HG03139 (cell line): ENCODE data around the gene DNAJC11.
A peak's percentile ranks its signal among the peaks of the same experiment; 100 is the strongest.
"Not testable (repeated sequence)": the region's sequence is repeated elsewhere in the genome, so short reads cannot be mapped to it uniquely, and the experiment has no call there.

Source experiments
- ATAC-seq: cut with Tn5 transposase; IDR thresholded peaks from one replicate; pipeline ENCODE4 v1.9.1; 2021; ENCODE audit not compliant: unreplicated experiment

Gene DNAJC11

DNA sequence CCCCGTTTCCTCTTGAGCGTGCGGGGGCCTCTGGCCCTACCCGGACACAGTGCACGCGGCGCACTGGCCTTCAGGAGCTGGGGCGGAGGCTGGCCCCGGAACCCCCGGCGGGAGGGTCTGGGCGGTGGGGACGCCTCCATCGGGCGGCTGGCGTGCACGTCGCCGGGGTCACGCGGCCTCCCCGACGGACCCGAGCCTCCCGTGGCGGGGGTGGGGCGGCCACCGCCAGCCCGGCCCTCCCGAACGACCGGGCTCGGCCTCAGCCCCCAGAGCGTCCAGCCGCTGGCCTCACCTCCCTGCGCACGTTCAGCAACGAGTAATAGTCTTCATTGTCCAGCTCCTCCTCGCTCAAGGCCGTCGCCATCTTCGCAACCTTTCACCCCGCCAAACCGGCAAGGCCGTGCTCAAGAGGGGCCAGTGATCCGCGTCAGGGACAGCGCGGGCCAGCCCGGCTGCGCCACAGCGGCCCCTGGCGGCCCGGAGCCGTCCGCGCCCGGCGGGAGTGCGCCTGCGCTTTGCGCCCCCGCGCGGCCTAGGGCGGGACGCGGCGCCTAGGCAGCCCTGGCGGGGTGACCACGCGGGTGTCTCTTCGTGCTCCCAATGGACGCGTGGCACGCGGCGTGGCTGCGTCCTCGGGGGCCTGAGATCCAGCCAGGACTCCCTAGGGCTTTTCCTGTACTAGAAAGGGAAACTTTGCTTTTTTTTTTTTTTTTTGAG lies at the start of gene DNAJC11:
Gene DNAJC11 (minus strand): TSS at position 380 of the 717 bp plus-strand sequence. CDS start 16 bp downstream, at position 364.
- peak; percentile 91 for ATAC-seq

DNA sequence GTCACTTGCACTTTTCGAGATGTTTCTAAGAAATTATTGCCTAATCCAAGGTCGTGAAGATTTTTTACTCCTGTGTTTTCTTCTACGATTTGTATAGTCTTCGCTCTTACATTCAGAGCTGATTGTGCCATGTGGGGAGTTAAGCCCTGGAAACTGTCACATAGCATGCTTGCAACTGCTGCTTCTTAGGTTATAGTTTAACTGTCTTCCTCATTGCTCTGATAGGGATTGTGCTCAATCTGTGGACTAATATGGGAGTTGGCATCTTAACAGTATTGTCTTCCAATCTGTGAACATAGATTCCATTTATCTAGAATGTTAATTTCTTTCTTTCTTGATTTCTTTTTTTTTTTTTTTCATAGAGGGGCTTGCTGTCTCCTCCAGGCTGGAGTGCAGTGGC lies 48.9 kb upstream of the DNAJC11 start:
- no peak for ATAC-seq

GRCh38 chr1:6747674-6748073 lies 46.1 kb upstream of the DNAJC11 start:
- no peak for ATAC-seq

DNA sequence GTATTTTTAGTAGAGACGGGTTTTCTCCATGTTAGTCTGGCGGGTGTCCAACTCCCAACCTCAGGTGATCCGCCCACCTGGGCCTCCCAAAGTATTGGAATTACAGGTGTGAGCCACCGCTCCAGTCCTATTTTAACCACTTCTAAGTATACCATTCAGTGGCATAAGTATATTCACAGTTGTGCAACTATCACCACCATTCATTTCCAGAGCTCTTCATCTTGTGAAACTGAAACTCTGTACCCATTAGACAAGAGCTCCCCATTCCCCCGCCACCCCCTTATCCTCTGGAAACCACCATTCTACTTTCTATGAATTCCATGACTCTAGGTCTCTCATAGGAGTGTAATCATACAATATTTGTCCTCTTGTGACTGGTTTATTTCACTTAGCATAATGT lies 43.5 kb upstream of the DNAJC11 start:
- no peak for ATAC-seq

GRCh38 chr1:6743189-6744101 lies 41.8 kb upstream of the DNAJC11 start:
- ATAC-seq: peak; percentile 55

DNA sequence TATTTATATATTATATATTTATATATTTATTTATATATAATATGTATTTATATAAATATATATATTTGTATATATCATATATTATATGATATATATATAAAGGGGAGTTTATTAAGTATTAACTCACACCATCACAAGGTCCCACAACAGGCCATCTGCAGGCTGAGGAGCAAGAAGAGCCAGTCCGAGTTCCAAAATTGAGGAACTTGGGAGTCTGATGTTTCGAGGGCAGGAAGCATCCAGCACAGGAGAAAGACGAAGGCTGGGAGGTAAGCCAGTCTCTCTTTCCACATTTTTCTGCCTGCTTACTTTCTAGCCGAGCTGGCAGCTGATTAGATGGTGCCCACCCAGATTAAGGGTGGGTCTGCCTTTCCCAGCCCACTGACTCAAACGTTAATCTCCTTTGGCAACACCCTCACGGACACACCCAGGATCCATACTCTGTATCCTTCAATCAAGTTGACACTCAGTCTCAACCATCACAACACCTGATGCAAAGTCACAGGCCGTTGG lies 41.1 kb upstream of the DNAJC11 start:
- not testable (repeated sequence) for ATAC-seq

GRCh38 chr1:6738987-6739676 lies 37.5 kb upstream of the DNAJC11 start:
- ATAC-seq: no peak

DNA sequence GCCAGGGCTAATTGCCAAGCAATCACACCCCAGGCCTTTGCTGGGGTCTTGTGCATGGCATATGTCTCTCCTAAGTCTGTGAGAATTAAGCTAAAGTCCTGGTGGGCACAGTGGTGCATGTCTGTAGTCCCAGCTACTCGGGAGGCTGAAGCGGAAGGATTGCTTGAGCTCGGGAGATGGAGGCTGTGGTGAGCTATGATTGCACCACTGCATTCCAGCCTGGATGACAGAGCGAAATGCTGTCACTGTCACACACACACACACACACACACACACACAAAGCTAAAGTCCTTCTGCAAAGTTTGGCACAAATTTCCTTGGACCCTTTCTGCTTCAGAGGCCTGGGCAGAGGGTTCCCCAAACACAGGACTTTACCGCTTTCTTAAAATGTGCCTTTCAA lies 31.3 kb upstream of the DNAJC11 start:
- ATAC-seq: no peak

DNA sequence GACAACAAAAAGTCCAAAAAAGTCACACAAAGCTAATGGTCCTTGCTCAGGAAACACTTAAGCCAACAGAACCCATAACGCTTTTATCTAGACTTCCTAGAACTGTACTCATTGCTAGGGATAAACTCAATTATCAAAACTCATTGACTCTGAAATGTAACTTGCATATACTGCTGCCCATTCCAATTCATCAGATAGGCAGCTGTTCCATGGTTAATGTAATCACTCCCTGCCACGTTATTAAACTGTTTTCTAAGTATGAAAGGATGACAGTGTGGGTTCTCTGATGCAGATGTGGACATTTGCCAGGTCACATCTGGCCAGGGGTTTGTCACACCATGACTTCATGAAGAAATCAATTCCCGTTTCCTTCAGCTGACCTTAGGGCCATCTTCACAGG lies 30.3 kb upstream of the DNAJC11 start:
- no peak for ATAC-seq

DNA sequence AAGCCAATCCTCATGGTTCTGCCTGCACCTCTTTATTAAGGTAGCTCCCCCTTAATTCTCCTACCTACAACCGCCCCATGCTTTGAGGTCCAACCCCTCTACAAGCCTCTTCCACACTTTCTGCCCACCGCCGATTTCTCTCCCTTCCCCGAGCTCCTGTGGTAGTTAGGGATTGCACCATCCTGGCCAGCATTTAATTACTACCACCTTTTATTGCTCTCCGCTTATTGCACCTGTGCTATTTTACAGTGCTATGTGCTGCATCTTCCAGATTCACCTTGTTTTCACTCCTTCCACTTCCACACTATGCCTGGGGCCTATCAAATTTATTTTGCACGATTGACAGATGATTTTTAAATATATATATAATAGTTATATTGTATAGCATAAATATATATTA lies 29.3 kb upstream of the DNAJC11 start:
- ATAC-seq: no peak

DNA sequence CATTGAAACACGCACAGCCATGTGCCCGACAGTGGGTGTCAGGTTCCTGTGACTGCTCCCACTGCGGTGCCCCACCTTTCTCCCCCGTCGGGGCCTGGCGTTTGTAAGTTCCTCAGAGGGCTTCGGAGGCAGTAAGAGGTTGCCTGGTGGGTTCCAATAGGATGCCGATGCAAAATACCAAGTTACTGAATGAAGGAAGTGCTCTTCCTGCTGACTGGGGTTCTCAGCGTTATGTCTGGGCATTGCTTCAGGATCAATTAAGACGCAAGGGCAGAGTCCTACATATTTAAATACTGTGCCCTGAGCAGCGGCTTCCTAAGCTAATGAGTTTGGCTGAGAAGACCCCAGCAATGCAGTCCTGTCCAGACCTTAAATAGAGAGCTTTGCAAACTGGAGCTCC lies 28.9 kb upstream of the DNAJC11 start:
- ATAC-seq: no peak

- ATAC-seq: no peak
Observed at GRCh38 chr1:6727535-6727934, 25.9 kb upstream of the DNAJC11 start.

DNA sequence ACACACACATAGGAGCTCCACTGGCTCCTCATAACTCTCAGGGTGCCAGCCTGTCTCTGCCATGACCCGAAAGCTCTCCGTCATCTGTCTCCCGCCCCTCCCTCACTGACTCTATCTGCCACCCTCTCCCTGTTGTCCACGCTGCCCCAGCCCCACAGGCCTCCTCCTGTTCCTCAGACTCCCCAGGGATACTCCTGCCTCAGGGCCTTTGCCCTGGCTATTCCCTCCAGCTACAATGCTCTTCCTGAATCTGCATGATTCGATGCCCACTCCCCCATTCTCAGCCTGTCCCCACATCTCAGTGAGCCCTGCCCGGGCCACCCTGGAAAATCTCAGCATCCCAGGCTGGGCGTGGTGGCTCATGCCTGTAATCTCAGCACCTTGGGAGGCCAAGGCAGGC lies 24.6 kb upstream of the DNAJC11 start:
- no peak for ATAC-seq

DNA sequence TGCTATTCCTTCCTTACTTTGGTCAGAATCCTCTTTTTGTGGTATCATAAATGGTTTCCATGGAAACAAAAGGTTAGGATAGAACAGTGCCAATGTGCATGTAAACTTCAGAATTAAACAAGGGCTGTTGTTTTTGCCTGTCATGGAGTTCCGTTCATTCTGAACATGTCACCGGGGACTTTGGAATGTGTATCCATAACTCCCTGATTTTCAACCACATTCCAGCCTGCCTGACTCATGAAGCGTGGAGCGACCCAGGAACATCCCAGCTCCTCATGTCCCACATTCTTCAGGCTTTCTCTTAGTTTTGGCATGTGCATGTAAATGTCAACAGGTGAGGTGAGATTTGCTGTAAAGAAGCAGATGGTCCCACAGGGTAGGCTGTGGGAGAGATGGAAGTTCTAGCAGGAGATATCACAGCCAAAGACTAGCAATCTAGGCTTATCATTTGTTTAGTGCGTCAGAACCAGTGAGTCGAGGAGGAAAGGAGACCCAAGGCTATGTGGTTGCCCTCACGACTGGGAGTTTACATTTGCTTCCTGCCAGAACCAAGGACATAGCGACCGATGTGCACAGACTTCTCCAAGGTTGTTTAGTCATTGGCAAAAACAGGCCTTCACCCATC lies 23.0 kb upstream of the DNAJC11 start:
- no peak for ATAC-seq

GRCh38 chr1:6723621-6724428 lies 22.2 kb upstream of the DNAJC11 start:
- no peak for ATAC-seq

DNA sequence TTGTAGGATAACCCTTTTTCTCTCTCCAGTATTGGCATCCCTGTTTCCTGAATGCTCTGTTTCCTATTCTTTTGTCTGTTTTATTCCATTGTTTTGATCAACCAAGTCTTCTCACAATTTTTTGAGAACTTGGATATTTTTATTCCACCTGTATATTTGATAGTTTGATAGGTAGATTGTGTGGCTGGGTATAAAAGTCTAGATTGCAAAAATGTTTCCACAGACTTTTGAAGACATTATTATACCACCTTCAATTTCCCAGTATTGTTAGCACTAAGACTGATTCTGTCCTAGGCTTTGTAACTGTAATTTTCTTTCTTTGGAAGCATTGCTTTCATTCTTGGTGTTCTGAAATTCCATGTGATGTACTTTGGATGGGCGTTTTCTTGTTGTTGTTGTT lies 9.6 kb upstream of the DNAJC11 start:
- ATAC-seq: no peak

DNA sequence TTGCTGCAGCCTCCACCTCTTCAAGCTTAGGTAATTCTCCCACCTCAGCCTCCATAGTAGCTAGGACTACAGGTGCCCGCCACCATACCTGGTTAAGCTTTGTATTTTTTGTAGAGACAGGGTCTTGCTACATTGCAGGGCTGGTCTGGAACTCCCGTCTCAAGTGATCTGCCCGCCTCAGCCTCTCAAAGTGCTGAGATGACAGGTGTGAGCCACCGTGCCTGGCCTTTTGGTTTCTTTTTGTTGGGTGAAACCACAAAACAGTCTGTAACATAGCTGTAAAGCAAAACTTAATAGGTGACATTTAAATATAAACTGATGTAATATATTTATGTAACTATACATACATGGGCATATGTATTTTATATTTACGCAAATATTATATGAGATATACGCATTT lies 3.1 kb upstream of the DNAJC11 start:
- no peak for ATAC-seq

- ATAC-seq: no peak
Observed at GRCh38 chr1:6703016-6703415, 1.4 kb upstream of the DNAJC11 start.

GRCh38 chr1:6700853-6701436 lies 671 bp downstream of the DNAJC11 start:
- ATAC-seq: no peak

DNA sequence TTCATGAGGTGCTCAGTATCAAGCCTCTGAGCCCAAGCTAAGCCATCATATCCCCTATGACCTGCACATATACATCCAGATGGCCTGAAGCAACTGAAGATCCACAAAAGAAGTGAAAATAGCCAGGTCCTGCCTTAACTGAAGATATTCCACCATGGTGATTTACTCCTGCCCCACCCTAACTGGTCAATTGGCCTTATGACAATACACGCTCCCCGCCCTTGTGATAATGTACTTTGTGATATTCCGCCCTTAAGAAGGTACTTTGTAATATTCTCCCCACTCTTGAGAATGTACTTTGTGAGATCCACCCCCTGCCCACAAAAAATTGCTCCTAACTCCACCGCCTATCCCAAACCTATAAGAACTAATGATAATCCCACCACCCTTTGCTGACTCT lies 1.7 kb downstream of the DNAJC11 start:
- not testable (repeated sequence) for ATAC-seq
